ENCODE data around the gene ICE1.

Gene ICE1

GRCh38 chr5:5416733-5417132, 5.7 kb upstream of the ICE1 start:
- TF ChIP-seq SIN3A (IDR thresholded peaks at IDR 0.05; ENCODE audit: borderline replicate concordance, insufficient read depth, low read length), result no peak
- TF ChIP-seq TAF1 (IDR thresholded peaks at IDR 0.05; ENCODE audit: borderline replicate concordance, insufficient read depth, low read length), result no peak
- TF ChIP-seq FOXP2 (optimal IDR thresholded peaks at IDR 0.05; ENCODE audit: borderline replicate concordance, extremely low read depth, extremely low read length, insufficient read depth), result no peak
- no peak for TF ChIP-seq REST (IDR thresholded peaks at IDR 0.05; ENCODE audit: insufficient read depth in 1 of 2, low read depth in 2 of 2, low read length in 2 of 2)
- TF ChIP-seq POLR2AphosphoS5 (IDR thresholded peaks at IDR 0.05; ENCODE audit: low read depth, low read length), result no peak

GRCh38 chr5:5418006-5418405, 4.5 kb upstream of the ICE1 start:
- TF ChIP-seq FOXP2 (optimal IDR thresholded peaks at IDR 0.05; ENCODE audit: borderline replicate concordance, extremely low read depth, extremely low read length, insufficient read depth), result no peak
- no peak for TF ChIP-seq POLR2AphosphoS5 (IDR thresholded peaks at IDR 0.05; ENCODE audit: low read depth, low read length)
- TF ChIP-seq SIN3A (IDR thresholded peaks at IDR 0.05; ENCODE audit: borderline replicate concordance, insufficient read depth, low read length), result no peak
- TF ChIP-seq REST (IDR thresholded peaks at IDR 0.05; ENCODE audit: insufficient read depth in 1 of 2, low read depth in 2 of 2, low read length in 2 of 2), result no peak
- TF ChIP-seq TAF1 (IDR thresholded peaks at IDR 0.05; ENCODE audit: borderline replicate concordance, insufficient read depth, low read length), result no peak

DNA sequence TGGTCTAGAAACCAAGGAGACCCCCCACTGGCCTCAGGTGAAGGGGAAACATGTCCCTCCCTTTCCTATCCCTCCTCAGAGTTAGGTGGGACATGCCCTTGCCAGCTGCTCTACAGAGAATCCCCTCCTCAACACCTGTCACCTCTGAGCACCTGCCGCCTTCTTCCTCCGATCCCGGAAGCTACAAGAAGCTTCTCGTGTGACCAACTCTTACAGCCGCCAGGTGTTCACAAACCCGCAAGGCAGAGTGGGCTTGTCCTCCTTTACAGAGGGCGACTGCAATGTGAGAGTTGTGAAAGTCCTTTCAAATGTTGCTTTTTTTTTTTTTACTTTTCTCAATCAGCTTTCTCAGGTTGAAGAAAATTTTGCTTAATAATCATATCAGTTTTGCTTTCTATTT, 3.7 kb upstream of the ICE1 start:
- TF ChIP-seq POLR2AphosphoS5 (IDR thresholded peaks at IDR 0.05; ENCODE audit: low read depth, low read length) (no peak), TAF1 (IDR thresholded peaks at IDR 0.05; ENCODE audit: borderline replicate concordance, insufficient read depth, low read length) (no peak), SIN3A (IDR thresholded peaks at IDR 0.05; ENCODE audit: borderline replicate concordance, insufficient read depth, low read length) (no peak), REST (IDR thresholded peaks at IDR 0.05; ENCODE audit: insufficient read depth in 1 of 2, low read depth in 2 of 2, low read length in 2 of 2) (no peak), FOXP2 (optimal IDR thresholded peaks at IDR 0.05; ENCODE audit: borderline replicate concordance, extremely low read depth, extremely low read length, insufficient read depth) (no peak)

DNA sequence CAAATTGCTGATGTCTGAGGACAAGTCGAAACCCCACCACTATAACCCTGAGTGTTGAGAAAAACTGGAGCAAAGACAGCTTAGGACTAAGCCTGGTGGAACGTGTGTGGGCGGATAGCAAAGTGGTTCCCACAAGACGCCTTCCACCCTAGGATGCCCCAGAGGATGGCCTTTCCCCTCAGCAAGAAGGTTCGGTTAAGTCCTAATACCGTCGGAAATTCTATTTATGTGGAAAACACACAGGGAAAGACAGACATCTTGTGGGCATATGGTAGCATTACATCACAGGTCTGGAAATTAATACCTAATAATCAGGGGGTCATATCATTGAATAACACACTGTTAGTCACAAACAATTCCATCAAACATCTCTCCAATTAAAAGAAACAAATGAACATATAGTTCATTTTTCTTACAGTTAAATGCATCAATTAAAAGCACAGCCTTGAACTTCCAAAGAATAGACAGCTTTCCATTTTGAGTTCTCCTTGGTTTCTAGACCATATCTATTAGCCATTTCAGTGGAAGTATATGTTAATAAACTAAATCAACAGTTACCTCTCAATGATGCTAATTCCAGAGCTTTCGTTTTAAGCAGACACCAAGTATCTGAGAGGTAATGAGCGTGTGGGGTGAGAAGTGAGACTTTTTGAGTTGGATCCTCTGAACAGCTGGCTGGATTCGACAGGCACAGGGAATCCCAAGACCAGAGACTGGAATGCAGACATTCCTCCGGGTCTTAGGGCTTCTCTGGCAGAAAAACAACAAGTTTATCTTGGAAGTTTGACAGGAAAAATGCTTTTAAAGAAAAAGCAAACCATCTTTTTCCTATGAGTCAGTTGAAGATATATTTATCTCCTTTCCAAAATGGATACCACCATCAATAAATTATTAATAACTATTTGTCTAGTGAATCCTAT, 2.9 kb upstream of the ICE1 start:
- TF ChIP-seq REST (IDR thresholded peaks at IDR 0.05; ENCODE audit: insufficient read depth in 1 of 2, low read depth in 2 of 2, low read length in 2 of 2) (no peak), FOXP2 (optimal IDR thresholded peaks at IDR 0.05; ENCODE audit: borderline replicate concordance, extremely low read depth, extremely low read length, insufficient read depth) (no peak), POLR2AphosphoS5 (IDR thresholded peaks at IDR 0.05; ENCODE audit: low read depth, low read length) (no peak), TAF1 (IDR thresholded peaks at IDR 0.05; ENCODE audit: borderline replicate concordance, insufficient read depth, low read length) (no peak), SIN3A (IDR thresholded peaks at IDR 0.05; ENCODE audit: borderline replicate concordance, insufficient read depth, low read length) (no peak)
